Activated CD8-positive, alpha-beta memory T cell treated with anti-CD3 and anti-CD28 coated beads, Interleukin-2, amount 50 U/mL, for 48 hours (primary cell): ENCODE data around the gene PCDH1.

Experiments used
- DNase-seq: peaks from one replicate; pipeline ENCODE4 v3.0.0-alpha.2; 2020

Gene PCDH1

DNA sequence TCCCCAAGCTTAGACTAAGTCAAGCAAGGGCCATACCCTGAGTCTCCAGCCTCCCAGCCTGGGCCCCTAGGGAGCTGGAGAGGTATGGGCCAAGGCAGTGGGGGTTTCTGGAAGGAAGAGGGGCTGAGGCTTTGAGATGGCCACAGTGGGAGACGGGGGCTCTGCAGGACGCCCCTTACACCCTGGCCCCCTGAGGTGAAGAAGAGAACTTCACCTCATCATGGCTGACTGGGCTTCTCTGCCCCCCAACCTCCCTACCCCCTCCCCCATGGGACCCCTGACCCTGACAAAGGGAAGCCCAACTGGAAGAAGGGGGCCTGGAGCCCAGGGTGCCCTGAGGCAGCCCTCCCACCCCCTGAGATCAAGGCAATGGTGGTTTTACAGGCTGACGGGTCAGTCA is 25.8 kb downstream of the PCDH1 start:
- no peak for DNase-seq

GRCh38 chr5:141851195-141851874 is 26.9 kb downstream of the PCDH1 start:
- DNase-seq, result no peak

- DNase-seq, result no peak
Observed at GRCh38 chr5:141850786-141851185, 27.4 kb downstream of the PCDH1 start.

DNA sequence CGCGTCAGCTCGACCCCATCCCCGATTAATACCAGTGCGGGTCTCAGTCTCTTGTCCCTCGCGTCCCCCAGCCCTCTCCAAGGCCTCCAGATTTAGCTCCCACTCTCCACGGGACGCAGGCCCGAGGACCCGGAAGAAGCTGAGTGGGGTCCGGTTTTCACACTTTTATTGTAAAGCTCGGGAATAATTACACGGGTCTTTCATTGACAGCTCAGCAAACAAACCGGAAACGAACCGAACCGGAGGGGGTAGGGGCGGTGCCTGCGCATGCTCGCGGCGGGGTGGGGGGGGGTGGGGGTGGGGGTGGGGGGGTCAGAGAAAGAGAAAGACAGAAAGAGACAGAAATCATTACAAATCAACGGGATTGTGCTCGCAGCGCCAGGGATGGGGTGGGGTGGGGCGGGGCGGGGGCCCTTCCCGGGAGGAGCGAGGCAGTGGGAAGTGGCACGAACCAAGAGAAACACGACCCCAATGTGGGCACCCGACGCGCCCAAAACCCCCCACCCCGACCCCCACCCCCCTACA is 27.9 kb downstream of the PCDH1 start:
- DNase-seq, result no peak

DNA sequence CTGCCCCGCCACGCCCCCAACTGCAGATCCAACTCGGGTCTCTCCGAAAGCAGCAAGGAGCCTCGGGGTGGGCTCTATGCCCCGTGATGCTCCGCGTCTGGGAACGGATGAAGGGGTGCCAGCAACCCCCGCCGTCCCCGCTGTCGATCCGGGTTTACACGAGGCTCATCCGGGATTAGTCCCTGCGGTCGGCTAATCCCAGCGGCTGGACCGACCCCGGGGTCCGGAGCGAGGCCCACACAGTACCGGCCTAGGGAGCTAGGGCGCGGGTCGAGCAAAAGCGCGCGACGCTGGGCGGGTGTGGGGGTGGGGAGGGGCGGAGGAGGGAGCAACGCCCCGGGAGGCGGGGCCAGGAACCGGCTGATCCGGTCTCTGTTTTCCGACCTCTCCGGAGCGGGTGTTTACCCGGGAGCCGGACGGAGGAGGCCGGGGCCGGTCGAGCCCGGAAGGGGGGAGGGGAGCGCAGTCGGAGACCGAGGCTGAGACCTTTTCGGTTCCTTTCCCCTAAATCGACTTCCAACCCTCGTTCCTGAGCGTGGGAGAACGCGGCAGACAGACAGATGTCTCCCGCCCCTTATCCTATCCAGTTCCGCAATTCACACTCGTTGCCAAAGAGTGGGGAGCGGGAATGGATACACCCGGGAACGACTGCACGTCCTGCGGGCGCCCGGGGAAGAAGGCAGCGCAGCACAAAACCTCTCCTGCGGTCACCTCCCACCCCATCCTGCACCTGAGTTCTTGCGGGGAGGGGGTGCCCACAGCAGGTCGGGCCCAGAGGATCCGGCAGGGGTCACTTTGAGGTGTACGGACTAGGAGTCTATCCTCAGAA is 28.6 kb downstream of the PCDH1 start:
- peak; percentile 83 for DNase-seq

DNA sequence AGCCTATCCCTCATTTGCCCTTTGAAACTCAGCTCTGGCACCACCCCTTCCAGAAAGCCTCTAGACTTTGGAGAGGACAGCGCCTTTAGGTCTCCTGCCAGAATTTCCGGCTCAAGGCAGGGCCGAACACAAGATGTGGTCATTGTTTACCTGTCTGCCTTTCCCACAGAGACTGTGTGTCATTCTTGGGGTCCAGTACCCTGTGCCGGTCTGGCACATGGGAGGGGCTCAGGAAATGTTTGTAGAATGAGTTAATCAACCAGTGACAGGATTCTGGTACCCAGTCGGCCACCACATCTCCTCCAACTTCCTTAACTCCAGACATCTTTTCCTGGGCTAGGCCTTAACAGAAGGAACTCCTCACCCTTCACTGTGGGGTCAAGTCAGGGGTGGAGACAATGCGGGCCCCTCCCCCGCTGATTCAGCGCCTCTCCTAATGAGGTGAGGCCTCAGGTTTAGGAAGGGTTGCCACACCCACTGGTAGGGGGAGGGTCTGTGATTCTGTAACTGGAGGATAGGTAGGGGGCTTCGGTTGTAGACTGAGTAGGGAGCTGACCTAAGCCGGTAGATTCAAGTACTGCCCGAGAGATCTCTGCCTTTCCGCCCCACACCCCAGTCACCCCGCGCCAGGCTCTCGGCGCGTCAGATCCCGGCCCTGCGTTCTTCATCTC is 29.3 kb downstream of the PCDH1 start:
- peak; percentile 72 for DNase-seq

DNA sequence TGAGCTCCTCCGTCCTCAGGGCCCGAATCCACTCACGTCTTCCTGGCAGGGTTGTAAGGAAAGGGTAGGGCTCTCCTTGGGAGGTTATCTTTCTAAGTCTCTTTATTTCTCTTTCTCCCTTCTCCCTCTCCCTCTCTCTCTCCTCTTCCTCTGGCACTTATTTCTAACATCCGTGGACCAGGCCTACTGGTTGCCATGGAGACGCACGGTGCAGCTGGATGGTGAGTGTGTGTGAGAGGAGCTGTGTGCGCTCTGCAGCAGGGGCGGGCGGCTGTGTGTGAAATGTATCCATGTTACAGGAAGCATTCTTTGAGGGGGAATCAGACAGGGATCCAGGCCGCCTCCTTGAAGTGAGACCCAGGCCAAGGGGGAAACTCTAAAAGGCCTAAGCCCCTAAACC is 32.2 kb downstream of the PCDH1 start:
- no peak for DNase-seq

GRCh38 chr5:141845371-141845851 is 32.8 kb downstream of the PCDH1 start:
- DNase-seq, result no peak

DNA sequence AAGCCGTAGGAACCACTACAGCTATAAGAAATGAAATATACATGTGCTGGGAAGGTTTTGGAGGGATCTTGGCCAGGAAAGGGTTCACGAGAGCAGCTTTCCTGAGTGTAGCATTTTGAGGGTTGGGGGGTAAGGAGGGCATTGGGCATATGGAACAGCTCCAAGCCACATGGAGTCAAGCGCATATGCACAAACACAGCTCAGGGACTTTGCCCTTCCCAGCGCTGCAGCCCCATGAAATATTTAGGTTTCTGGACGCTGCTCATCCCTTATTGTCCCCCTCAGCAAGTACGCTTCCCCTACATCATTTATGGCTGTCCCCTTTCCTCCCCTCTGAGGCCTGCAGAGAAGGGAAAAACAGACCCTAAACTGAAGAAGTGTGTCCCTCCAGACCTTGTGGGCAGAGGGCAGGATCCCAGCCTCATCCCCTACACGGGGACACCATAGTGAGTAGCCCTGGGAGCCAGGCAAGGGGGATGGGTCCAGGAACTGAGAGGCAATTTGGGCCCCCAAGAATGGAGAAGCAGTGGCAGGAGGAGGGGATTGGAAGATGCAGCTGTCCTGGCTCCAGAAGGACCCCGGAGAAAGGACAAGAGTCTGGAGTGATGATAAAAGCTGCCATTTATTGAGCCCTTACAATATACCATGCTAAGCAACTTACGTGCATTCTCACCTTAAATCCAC is 33.7 kb downstream of the PCDH1 start:
- no peak for DNase-seq

DNA sequence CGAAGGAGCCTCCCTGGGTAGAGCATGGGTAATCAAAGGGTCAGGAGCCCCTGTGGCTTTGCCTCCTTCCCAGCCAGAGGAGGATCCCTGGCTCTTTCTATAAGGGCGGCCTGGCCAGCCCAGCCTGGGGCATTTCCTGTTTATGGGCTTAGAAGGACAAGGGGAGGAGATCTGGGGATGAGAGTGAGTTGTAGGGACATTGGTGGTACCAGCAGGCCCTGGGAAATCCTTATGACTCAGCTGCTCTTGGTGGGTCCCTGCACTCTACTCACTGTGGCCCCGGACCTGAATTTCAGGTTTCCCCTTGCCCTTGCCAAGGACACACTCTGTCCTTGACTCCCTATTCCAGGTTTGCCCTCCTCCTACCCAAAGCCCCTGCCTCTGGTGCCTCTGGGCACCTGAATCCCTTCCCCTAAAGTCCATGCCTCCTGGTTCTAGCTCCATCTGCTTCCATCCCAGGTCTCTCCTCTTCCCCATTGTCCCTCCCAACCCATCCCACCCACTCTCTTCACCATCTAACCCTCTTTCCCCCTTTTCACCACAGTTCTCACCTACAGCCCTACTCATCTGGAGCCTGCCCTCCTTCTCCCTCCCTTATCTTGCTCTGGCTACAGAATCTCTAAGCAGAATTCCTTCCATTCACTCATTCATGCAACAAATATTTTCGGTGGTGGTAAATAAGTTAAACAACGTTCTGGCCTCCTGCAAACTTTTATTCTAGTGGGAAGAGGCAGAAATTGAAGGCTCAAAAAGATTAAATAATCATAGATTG is 34.9 kb downstream of the PCDH1 start:
- DNase-seq, result no peak

GRCh38 chr5:141841378-141842180 is 36.6 kb downstream of the PCDH1 start:
- DNase-seq, result no peak

GRCh38 chr5:141840826-141841360 is 37.3 kb downstream of the PCDH1 start:
- DNase-seq, result no peak

DNA sequence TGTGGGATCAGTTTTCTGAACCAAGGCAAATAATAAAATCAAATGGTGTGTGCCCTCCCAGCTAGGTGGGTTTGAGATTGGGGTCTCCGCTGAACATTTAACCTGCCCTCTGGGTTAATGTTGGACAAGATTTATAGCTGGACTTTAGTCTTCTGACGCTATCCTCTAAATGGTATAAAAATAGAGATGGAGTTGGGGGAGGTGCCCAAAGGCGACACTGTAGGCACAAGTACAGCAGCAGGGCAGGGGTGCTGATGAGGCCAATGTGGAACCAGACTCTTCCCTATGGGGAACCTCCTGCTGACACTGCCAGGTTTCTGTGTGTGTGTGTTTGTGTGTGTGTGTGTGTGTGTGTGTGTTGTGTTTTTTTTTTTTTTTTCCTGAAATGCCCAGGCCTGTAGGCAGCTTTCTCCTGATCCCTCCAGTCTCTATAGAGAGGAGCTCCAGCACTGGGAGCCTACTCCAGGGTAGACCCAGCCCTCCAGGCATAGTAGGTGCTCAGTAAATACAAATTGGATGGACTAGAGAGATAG is 37.9 kb downstream of the PCDH1 start:
- no peak for DNase-seq

DNA sequence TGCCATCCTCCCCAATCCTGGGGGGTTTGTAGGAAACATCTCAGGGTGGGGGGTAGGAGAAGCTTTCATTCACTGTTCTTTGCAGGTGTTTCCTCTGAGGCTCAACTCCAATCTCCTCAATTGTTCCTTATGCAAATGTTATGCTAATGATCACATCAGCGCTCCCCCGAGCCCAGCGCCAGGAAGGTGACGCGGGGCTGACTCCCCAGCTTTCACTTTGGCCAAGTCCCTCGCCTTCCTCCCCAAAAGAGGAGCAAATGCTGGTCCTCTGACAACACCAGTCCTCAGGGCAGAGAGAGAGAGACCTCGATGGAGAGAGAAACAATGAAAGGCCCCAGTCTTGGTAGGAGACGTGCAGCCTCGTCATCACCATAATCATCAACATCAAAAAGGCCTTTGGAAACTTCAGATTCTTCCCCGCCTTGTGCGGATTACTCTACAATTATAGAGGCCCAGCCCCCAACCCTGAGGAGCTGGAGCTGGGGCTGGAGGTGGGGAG is 39.1 kb downstream of the PCDH1 start:
- DNase-seq, result no peak

GRCh38 chr5:141838326-141839014 is 39.7 kb downstream of the PCDH1 start:
- DNase-seq, result no peak

DNA sequence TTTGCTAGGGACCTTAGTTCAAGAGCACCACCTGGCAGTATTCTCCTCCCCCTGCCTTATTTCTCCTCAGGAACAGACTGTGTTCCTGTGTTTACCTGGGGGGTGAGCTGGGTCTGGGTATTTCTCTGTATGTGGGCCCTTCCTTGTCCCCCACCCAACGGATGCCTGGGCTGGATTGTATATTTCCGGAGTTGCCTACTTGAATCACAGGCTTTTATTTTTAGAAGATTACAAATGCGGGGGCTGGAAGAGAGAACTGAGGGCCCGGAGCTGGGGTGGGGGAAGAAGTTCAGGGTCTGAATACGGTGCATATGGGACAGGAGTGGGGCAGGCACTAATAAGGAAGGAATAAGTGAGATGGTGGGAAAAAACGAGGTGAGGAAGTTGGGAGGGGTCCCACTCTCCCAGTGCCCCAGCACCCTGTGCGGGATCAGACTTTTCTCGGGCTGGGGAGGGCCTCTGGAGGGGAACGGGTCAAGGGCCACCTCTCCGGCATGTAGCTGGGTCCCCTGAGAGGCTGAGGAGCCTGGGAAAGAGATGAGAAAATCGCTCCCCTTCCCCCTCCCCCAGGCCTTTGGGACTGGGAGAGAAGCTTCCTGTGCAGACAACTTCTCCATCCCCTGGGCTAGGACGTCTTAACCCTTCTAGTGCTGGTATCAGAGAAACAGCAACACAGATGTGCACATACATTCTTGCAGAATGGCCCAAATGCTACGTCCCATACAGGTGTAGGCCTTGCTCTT is 42.1 kb downstream of the PCDH1 start:
- DNase-seq, result no peak

- DNase-seq, result no peak
Observed at GRCh38 chr5:141834331-141834730, 43.9 kb downstream of the PCDH1 start.

DNA sequence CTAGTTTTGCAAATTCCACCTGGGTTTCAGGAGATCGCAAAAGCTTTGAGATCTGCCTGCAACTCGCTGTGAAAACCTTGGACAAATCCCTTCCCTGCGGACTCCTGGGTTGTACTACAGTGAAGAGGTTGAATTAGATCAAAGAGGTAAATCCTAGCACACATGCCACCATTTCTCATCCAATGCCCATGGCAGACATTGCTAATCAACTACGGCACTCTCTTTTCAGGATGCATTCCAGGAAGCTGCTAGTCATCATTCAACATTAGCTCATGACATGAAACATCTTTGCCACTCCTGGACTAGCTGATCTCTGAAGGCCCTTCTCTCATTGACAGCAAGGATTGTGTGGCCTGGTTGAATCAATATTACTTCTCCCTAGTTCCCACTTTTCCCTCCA is 46.1 kb downstream of the PCDH1 start:
- no peak for DNase-seq

DNA sequence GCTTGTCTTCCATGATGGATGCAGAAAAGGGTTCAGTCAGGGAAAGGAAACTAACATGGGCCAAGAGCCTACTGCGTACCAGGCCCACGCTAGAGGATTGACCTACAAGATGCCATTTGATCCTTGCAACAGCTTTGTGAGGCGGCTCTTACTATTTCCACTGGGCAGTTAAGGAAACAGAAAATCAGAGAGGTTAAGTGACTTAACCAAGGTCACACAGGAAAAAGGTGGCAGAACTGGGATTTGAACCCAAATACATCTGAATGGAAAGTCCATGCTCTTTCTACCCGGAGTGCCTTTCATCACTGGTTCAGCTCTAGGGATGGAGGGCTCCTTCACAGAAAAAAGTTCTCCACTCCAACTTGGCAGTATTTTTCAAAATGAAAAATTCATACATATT is 50.0 kb downstream of the PCDH1 start:
- no peak for DNase-seq
